NCI-H82 (cell line): ENCODE data around the gene ATRN.
"Not testable (repeated sequence)": the region's sequence is repeated elsewhere in the genome, so short reads cannot be mapped to it uniquely, and the experiment has no call there.

Experiments used
- DNase-seq: peaks from one replicate; lab custom pipeline; 2025; lab: John Stamatoyannopoulos, UW

The ATRN gene

DNA sequence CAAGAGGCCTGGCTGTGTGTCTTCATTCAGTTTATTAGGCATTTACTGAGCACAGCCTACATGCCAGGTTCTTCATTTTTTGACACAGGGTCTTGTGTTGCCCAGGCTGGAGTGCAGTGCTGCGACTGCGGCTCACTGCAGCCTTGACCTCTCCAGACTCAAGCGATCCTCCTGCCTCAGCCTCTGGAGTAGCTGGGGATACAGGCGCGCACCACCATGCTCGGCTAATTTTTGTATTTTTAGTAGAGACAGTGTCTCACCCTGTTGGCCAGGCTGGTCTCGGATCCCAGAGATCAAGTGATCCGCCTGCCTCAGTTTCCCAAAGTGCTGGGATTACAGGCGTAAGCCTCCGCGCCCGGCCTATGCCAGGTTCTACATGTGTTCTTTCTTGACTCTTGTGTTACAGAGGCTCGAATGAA is 601 bp upstream of the ATRN start:
- DNase-seq = no peak

DNA sequence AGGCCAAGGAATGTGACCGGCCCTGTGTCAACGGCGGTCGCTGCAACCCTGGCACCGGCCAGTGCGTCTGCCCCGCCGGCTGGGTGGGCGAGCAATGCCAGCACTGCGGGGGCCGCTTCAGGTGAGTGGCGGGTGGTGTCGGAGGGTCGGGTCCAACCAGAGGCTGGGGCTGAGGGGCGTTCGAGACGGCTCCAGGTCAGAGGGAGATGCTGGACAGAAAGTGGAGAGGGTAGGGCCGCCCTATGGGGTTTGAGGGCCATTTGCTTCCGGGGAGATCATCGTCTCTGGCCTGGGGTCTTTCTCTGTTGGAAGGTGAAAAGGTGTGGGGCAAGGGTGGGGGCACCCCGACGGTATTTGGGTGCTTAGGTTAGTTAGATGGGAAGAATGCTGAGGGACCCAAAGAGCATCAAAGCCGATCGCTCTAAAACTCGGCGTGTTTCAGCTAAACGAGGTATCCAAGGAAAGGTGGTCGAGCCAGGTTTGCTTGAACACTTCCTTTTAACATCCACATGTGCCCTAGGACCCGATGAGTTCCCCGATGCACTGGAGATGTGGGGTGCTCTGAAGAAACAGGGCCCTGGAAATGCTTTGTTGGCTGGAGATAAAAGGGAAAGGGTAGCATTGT is 691 bp downstream of the ATRN start:
- DNase-seq = peak; percentile 31

DNA sequence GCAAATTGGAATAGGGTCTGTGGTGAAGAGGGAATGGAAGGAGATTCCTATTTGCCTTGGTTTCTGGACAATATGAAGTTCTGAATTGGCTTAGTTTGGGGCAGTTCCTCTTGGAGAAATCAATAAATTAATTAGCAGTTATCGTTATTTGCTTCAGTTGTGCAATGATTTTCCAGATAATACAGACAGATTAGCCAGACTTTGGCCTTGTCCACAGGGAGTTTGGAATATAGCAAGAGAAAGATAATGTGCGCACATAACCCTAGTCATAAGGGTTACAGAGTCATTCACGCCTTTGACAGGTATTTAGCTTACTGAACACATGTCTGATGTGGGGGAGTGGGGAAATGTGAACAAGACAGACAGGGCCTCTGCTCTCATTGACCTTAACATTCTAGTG is 1.3 kb downstream of the ATRN start:
- DNase-seq = no peak

DNA sequence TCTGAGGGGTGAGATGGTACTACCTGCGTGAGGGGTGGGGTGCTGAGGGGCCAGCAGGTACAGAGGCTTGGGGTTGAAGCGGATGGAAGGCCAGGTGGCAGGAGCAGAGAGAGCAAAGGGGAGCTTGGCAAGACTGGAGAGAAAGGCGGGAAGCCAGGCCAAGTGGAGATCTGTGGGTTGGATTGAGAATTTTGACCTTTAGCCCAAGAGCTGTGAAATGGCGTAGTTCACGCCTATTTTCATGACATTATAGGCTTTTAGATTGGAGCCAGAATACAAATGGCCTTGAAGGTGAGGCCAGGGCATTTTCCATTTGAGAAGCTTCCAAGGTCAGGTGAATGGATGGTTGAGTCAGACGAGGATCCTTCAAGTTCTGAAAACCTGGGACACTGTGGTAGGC is 2.5 kb downstream of the ATRN start:
- DNase-seq = no peak

DNA sequence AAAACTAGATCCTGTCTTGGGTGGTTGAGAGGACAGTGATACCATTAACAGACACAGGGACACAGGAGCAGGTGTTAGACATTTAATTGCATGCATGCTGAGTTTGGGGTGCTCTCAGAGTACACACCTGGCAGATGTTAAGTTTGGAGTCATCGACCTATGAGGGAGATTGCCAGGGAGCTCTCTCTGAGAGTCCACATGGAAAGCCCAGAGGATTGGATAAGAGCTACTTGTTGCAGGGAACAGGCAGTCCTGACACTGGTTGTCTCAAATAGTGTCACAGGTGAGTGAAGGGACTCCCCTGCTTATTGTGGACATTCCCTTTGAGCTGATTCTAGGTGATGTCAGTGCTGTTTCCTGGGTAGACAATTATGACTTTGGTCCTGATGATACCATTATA is 3.1 kb downstream of the ATRN start:
- no peak for DNase-seq

DNA sequence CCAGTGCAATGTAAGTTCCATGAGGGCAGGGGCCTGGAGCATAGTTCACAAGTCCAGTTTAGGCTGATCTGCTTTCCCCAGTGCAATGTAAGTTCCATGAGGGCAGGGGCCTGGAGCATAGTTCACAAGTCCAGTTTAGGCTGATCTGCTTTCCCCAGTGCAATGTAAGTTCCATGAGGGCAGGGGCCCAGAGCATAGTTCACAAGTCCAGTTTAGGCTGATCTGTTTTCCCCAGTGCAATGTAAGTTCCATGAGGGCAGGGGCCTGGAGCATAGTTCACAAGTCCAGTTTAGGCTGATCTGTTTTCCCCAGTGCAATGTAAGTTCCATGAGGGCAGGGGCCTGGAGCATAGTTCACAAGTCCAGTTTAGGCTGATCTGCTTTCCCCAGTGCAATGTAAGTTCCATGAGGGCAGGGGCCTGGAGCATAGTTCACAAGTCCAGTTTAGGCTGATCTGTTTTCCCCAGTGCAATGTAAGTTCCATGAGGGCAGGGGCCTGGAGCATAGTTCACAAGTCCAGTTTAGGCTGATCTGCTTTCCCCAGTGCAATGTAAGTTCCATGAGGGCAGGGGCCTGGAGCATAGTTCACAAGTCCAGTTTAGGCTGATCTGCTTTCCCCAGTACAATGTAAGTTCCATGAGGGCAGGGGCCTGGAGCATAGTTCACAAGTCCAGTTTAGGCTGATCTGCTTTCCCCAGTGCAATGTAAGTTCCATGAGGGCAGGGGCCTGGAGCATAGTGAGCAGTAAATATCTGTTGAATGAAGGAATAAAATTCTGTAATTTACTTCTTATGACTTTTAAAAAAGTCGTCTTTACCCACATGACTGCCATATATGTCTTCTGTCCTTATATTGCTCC is 6.4 kb downstream of the ATRN start:
- DNase-seq = not testable (repeated sequence)

DNA sequence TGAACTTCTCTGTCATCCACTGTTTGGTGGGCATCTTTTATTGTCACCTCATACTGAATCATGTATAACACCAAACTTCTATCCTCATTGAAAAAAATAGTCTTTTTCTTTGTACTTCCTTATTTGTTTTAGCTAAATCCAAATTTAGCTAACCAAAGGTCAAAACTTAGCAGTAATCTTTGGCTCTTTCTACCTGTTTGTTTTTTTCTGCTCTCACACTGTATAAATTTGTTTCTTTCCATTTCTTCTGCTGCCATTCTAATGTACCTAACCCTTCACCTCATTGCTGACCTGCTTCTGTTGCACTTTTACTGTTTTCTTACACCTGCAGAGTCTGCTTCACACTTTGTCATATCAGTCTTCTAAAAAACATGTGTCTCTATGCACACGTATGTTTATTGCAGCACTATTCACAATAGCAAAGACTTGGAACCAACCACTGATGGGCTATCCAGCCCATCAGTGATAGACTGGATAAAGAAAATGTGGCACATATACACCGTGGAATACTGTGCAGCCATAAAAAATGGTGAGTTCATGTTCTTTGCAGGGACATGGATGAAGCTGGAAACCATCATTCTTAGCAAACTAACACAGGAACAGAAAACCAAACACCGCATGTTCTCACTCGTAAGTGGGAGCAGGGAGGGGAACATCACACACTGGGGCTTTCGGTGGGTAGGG is 7.2 kb downstream of the ATRN start:
- no peak for DNase-seq

DNA sequence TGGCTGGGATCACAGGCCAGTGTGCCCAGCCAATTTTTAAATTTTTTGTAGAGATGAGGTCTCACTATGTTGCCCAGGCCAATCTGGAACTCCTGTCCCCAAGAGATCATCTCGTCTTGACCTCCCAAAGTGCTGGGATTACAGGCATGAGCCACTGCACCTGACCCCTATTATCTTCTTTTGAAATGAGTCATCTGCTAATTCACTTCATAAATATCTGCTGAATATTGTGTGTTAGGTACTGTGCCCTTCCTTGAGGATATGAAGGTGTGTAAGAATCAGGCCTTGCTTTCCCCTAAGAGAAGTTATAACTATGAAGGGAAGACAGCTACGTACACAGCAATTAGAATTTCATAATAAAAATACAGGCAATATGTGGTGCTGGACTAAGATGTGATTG is 8.2 kb downstream of the ATRN start:
- no peak for DNase-seq

DNA sequence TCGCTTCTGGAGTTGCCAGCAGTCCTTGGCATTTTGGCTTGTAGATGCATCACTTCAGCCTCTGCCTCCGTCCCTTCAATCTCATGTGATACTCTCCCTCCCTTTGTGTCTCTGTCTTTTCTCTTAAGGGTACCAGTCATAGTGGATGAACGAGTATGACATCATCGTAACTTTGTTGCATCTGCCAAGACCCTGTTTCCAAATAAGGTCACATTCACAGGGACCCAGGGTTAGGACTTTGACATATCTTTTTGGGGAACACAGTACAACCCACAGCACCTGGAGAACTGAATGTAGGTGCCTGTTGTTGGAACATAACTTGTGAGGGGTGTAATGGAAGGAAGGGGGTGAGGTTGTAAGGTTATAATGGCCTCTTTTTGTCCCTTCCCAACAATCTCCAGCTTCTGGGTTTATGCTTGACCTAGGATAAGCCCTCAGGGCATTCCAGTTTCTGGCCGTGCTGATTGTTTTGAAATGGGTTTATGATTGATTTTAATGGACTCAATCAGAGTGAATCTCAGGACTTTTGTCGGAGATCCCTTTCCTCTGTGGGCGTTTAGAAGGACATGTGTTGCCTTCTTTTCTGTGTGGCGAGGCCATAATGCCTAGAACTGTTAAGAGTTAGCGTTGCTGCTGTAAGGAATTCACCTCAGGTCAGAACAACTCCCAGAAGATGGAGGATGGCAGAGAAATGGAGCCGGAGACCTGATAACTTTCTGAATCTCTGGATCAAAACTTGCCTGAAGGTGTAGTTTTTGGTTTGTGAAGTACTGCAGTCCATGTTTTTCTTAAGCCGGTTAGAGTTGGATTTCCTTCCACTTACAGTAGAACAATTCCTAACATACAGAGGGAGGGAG is 9.2 kb downstream of the ATRN start:
- no peak for DNase-seq

DNA sequence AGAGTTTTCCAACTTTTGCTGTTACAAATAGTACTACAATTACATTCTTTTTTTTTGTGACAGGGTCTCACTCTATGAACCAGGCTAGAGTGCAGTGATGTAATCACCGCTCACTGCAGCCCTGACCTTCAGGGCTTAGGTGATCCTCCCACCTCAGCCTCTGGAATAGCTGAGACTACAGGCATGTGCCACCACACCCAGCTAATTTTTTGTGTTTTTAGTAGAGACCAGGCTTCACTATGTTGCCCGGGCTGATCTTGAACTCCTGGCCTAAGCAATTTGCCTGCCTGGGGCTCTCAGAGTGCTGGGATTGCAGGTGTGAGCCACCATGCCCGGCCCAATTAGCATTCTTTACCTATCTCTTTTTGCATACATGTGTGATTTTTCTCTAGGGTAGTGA is 12.5 kb downstream of the ATRN start:
- DNase-seq = no peak

DNA sequence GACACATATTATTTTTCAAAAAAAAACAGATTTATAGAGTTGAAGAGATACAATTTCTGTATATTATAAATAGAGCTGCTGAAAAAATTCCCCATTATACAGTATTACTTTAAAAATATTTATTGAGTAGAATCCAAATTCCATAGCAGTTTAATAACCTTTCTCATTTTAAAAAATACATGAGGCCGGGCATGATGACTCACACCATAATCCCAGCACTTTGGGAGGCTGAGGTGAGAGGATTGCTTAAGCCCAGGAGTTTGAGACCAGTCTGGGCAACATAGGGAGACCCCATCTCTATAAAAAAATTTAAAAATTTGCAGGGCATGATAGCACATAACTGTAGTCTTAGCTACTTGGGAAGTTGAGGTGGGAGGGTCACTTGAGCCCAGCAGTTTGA is 13.0 kb downstream of the ATRN start:
- DNase-seq = no peak

DNA sequence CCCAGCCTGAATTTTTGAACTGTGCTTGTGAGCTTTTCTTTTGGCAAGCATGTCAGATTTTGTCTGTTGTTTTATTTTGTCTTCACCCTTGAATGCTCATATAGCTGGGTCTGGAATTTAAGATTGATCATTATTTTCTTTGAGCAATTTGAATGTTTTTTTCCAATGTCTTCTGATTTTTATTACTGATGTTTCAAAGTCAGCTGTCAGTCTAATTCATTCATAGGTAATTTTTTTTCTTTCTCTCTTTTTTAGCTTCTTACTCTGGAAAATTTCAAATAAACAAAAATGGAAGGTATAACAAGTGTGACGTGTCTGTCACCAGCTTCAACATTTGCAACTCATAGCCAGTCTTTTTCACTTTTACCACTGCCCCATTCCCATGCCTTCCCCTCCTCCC is 15.1 kb downstream of the ATRN start:
- DNase-seq = no peak

DNA sequence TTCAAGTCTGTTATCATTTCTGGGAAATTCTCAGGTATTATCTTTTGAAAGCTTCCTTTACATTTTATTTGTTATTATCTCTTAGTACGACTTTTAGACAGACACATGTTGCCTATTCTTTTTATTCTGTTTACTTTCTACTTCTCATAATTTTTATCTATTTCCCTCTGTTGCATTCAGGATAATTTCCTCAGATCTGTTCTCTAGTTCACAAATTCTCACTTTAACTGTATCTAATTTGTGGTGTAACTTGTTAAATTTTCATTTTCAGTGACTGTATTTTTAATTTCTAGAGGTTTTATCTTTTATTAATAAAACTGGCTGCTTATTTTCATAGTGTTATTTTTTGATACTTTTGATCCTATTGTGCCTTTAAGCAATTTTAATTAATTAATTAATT is 16.0 kb downstream of the ATRN start:
- no peak for DNase-seq

DNA sequence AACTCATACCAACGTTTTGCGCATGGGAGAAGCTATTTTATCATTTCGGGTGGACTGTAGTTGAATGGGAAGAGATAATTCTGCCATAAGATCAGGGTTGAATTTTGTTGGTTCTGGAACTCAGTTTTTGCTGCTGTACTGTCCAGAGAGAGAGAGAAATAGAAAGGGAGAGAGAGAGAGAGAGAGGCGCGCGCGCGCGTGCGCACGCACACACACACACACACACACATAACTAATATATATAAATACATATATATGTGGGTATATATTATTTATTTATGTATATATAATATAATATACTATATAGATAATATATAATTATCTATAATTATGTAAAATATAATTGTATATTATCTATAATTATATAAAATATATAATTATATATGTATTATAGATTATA is 21.9 kb downstream of the ATRN start:
- no peak for DNase-seq

DNA sequence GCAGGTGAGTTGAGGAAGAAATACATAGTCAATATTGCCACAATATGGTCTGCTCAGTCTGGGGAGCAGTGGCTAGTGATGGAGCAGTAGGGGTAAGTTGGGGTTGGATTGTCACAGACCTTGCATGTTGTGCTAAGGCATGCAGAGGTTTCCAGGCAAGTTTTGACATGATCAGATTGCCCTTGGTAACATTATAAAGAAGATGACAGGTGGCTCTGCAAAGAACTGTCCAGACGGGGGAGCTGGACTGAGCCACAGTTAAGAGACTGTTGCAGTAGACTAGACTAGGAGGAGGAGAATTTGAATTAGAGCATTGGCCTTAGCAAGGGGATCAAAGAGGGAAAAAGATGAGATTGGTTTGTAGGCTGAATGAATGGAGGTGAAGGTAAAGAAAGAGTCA is 23.4 kb downstream of the ATRN start:
- no peak for DNase-seq

DNA sequence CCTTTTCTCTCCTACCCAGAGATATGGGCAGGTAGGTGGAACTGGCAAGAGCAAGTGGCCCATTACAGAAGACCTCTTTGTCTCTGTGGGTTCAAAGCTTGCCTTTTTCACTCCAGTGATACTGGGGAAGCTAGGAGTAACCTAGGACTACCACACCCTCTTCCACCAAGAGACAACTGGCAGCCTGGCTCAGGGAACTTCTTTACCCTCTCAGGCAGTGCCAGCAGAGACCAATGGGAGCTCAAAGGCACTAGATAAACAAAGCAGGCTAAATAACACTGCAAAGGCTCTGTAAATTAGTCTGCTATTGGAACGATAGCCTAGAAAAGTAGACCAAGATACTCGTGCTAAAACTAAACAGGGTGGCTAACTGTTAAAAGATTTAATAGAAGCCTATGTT is 32.1 kb downstream of the ATRN start:
- DNase-seq = no peak

DNA sequence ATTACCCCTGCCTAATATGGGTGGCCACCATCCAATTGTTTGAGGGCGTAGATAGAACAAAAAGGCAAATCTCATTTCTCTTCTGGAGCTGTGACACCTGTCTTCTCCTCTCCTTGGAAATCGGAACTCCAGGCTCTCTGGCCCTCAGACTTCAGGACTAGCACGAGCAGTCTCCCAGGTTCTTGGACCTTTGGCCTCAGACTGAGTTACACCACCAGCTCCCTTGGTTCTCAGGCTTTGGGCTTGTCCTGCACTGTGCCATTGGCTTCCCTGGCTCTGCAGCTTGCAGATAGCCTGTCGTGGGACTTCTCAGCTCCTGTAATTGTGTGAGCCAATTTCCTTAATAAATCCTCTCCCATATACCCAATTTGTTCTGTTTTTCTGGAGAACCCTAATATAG is 34.3 kb downstream of the ATRN start:
- no peak for DNase-seq

DNA sequence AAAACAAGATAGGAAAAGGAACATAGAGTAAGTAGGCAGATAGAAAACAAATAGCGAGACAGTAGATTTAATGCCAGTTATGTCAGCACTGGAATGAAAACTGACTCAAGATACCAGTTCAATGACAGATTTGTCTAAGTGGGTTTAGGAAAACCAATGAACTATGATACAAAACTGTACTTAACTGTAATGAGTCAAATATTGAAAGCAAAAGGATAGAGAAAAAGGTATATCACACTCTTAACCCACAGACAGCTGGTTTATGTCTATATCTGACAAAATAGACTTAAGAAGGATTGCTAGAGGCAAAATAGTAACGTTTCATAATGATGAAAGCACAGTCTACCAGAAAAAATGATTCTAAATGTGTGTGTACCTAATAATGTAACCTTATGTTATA is 38.2 kb downstream of the ATRN start:
- DNase-seq = no peak

DNA sequence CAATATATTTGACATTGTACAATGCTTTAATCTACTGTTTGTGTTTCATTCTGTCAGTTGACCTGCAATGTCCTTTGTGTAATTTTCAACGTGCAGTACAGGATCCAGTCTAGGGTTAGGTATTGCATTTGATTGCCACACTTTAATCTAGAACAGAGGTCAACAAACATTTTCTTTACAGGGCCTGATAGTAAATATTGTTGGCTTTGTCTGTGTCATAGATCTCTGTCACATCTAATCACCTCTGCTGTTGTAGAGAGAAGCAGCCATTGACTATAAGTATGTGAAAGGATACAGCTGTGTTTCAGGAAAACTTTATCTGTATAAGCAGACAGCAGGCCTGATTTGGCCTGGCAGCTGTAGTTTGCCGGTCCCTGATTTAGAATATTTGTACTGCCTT is 39.3 kb downstream of the ATRN start:
- DNase-seq = no peak

DNA sequence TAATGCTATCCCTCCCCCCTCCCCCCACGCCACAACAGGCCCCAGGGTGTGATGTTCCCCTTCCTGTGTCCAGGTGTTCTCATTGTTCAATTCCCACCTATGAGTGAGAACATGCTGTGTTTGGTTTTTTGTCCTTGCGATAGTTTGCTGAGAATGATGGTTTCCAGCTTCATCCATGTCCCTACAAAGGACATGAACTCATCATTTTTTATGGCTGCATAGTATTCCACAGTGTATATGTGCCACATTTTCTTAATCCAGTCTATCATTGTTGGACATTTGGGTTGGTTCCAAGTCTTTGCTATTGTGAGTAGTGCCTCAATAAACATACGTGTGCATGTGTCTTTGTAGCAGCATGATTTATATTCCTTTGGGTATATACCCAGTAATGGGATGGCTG is 41.4 kb downstream of the ATRN start:
- DNase-seq = not testable (repeated sequence)

DNA sequence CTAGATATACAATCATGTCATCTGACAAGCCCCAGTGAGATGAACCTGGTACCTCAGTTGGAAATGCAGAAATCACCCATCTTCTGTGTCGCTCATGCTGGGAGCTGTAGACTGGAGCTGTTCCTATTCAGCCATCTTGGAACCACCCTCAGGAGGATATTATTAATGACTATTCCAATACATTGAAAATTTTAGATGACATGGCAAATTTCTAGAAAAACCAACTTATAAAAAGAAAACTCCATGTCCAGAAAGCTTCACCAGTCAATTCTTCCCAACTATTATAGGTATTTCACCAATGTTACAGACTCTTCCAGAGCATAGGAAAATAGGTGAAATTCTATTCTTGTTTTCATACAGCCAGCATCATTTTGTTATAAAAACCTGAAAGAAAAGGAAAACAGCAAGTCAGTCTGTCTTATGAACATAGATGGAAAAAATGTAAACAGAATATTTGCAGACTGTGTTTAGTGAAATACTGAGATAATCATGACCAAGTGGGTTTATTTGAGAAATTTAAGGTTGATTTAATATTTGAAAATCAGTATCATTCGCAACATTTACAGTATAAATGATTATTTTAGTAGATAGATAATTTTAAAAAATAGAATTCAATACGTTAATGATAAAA is 43.3 kb downstream of the ATRN start:
- DNase-seq = no peak
